Stimulated activated CD4-positive, alpha-beta T cell treated with anti-CD3 and anti-CD28 coated beads, Interleukin-4, amount 100 ng/mL, for 48 hours (primary cell): Measurements from ENCODE around the gene BAG2.

Source experiments
- DNase-seq, 2 donors: peaks; one replicate each; pipeline ENCODE4 v3.0.0-alpha.2; 2020; ENCODE audit warnings: low read depth in 2 of 2

BAG2 gene

GRCh38 chr6:57221936-57222742, 50.0 kb downstream of the BAG2 start, which contains the start of gene RAB23:
TSS of gene RAB23 (minus strand) at chr6:57222307. CDS start at chr6:57210380, 11,927 bp downstream.
- peak; percentile 62 to 74 for DNase-seq

- DNase-seq: no peak
Measured at GRCh38 chr6:57222743-57223077, 50.6 kb downstream of the BAG2 start.

GRCh38 chr6:57224769-57225515, 52.8 kb downstream of the BAG2 start:
- no peak for DNase-seq

GRCh38 chr6:57226221-57226620, 54.1 kb downstream of the BAG2 start:
- DNase-seq: no peak
